Endodermal cell (in vitro differentiated cells): ENCODE measurements around the gene KDELR3. TPM values are rescaled to one million over a fixed set of nuclear protein-coding genes. Genes with fewer than 3 reads are reported as not detected.

Source experiments
- DNase-seq: peaks from one replicate; pipeline ENCODE4 v3.0.0-alpha.2; 2017
- H3K27ac ChIP-seq: 2 replicates; pipeline ENCODE4 v1.5.1; 2013; ENCODE audit warnings: mild to moderate bottlenecking, low read depth, low read length, moderate library complexity
- H3K27me3 ChIP-seq: 2 replicates; pipeline ENCODE4 v1.6.1; 2013; ENCODE audit warnings: mild to moderate bottlenecking, low read length, moderate library complexity; ENCODE audit not compliant: insufficient read depth, control insufficient read depth, poor library complexity, severe bottlenecking
- H3K36me3 ChIP-seq: 2 replicates; pipeline ENCODE4 v1.7.0; 2013; ENCODE audit warnings: mild to moderate bottlenecking, low read length, moderate library complexity; ENCODE audit not compliant: control insufficient read depth, insufficient read depth
- H3K4me1 ChIP-seq: one replicate; pipeline ENCODE4 v1.7.0; 2013; ENCODE audit warnings: low read length; ENCODE audit not compliant: control insufficient read depth, insufficient read depth
- H3K4me3 ChIP-seq: 2 replicates; pipeline ENCODE4 v1.5.1; 2013; ENCODE audit warnings: mild to moderate bottlenecking, low read length, moderate library complexity
- H3K9ac ChIP-seq: 2 replicates; pipeline ENCODE4 v1.6.1; 2013; ENCODE audit warnings: mild to moderate bottlenecking, low read length, moderate library complexity; ENCODE audit not compliant: poor library complexity, severe bottlenecking; ENCODE audit errors: extremely low read depth
- H3K9me3 ChIP-seq: 2 replicates; pipeline ENCODE4 v1.6.1; 2013; ENCODE audit warnings: mild to moderate bottlenecking, low read length, moderate library complexity; ENCODE audit not compliant: control insufficient read depth
- H3K27ac Mint-ChIP-seq: 2 replicates; pipeline ENCODE4 v1.8.0; 2020; ENCODE audit warnings: mixed read lengths
- H3K27me3 Mint-ChIP-seq: 2 replicates; pipeline ENCODE4 v1.8.0; 2021; ENCODE audit warnings: mild to moderate bottlenecking, mixed read lengths; ENCODE audit not compliant: insufficient read depth
- H3K36me3 Mint-ChIP-seq: 2 replicates; pipeline ENCODE4 v1.8.0; 2020; ENCODE audit warnings: low read depth, mixed read lengths
- H3K4me1 Mint-ChIP-seq: 2 replicates; pipeline ENCODE4 v1.8.0; 2020; ENCODE audit warnings: mixed read lengths
- H3K4me3 Mint-ChIP-seq: 2 replicates; pipeline ENCODE4 v1.8.0; 2020; ENCODE audit warnings: mild to moderate bottlenecking, moderate library complexity, mixed read lengths
- H3K9me3 Mint-ChIP-seq: 2 replicates; pipeline ENCODE4 v1.8.0; 2020; ENCODE audit warnings: mild to moderate bottlenecking, mixed read lengths
- WGBS, 2 experiments: methylation state at CpG; one replicate each; pipeline versions ENCODE4 v1.1.5 to v1.1.7; 2013; ENCODE audit warnings: missing lambda C conversion rate in 2 of 2, mixed read lengths in 1 of 2; ENCODE audit not compliant: insufficient coverage in 1 of 2, insufficient read length in 1 of 2; 5-methylcytosine and 5-hydroxymethylcytosine counted together
- total RNA-seq, 2 donors: library from RNA; stranded (reverse); fragmentation: NEBNext Ultra II Directional in 1 of 2; extraction: Animal tissue kit (Norgen Biotek cat#: 25700) in 1 of 2; gene quantifications; 2 replicates in 1 of 2; 3 replicates in 1 of 2; pipeline ENCODE4 v1.2.1, GENCODE V29; 2021
- TF ChIP-seq, protein P1 (sequence below): fragments of 200-600 bp; sonication (generic); conservative IDR thresholded peaks from 2 replicates; pipeline ENCODE4 v1.5.0; 2021; ENCODE audit warnings: antibody characterized with exemption, mild to moderate bottlenecking

The KDELR3 gene
- total RNA-seq, 2 donors from 2014 or later = 11.4 to 14.9 TPM

DNA sequence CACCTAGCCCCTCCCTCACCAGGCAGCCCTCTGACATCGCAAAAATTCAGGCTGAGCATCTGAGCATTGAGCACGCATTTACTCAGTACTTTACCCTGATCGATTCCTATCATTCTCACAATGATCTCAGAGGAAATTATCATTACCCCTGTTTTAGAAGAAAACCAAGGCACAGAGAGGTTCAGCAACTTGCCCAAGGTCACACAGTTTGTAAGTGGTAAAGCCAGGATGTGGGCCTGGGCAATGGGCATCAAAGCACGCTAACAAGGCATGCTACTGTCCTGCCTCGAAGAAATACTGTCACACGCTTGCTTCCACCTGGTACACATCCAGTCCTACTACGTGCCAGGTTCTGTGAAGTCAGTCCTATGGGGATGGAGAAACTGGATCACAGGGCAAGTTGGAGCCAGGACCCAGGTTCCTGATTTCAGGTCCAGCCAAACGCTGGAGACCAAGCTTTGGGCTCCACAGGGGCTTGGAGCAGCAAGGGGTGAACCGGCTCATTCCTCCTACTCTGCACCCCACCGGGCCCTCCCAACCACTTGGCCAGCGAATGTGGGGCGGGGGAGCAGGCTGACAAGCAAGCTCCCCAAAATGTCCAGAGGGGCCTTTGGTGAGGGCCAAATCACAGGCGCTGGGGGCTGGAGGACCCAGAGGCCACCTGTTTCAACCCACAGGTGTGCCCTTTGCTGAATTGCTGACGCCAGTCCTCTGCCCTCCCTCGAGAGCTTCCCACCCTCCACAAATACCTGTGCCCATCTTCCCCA lies 31.1 kb upstream of the KDELR3 start:
- H3K27ac ChIP-seq = no peak overlapping the region
- H3K9ac ChIP-seq = no peak overlapping the region
- Mint-ChIP-seq H3K9me3 (no peaks in the 10 kb centered on the region), H3K27me3 (peaks cover 10% of the 10 kb centered on the region), H3K4me3 (no peak overlapping the region), H3K4me1 (no peaks in the 10 kb centered on the region), H3K27ac (no peak overlapping the region), H3K36me3 (no peaks in the 10 kb centered on the region)
- no peak overlapping the region for H3K4me3 ChIP-seq
- WGBS, 2 experiments = 88 to 92% methylated on average over 12 to 15 of the region's 15 CpGs
- no peak for DNase-seq
- H3K36me3 ChIP-seq = no peaks in the 10 kb centered on the region
- no peaks in the 10 kb centered on the region for H3K9me3 ChIP-seq
- TF ChIP-seq, protein P1, sequence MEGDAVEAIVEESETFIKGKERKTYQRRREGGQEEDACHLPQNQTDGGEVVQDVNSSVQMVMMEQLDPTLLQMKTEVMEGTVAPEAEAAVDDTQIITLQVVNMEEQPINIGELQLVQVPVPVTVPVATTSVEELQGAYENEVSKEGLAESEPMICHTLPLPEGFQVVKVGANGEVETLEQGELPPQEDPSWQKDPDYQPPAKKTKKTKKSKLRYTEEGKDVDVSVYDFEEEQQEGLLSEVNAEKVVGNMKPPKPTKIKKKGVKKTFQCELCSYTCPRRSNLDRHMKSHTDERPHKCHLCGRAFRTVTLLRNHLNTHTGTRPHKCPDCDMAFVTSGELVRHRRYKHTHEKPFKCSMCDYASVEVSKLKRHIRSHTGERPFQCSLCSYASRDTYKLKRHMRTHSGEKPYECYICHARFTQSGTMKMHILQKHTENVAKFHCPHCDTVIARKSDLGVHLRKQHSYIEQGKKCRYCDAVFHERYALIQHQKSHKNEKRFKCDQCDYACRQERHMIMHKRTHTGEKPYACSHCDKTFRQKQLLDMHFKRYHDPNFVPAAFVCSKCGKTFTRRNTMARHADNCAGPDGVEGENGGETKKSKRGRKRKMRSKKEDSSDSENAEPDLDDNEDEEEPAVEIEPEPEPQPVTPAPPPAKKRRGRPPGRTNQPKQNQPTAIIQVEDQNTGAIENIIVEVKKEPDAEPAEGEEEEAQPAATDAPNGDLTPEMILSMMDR = no peak
- no peaks in the 10 kb centered on the region for H3K4me1 ChIP-seq
- H3K27me3 ChIP-seq = no peaks in the 10 kb centered on the region

GRCh38 chr22:38437416-38437815 lies 30.5 kb upstream of the KDELR3 start:
- no peaks in the 10 kb centered on the region for H3K4me1 Mint-ChIP-seq
- Histone ChIP-seq H3K9ac (no peak overlapping the region), H3K27ac (no peak overlapping the region), H3K9me3 (no peaks in the 10 kb centered on the region), H3K27me3 (no peaks in the 10 kb centered on the region), H3K36me3 (no peaks in the 10 kb centered on the region), H3K4me3 (no peak overlapping the region), H3K4me1 (no peaks in the 10 kb centered on the region)
- no peak overlapping the region for H3K27ac Mint-ChIP-seq
- peaks cover 10% of the 10 kb centered on the region for H3K27me3 Mint-ChIP-seq
- H3K9me3 Mint-ChIP-seq = no peaks in the 10 kb centered on the region
- WGBS, 2 experiments = 92 to 93% methylated on average over 3 to 9 of the region's 9 CpGs
- no peak for DNase-seq
- no peaks in the 10 kb centered on the region for H3K36me3 Mint-ChIP-seq
- TF ChIP-seq, protein P1 = no peak
- no peak overlapping the region for H3K4me3 Mint-ChIP-seq

DNA sequence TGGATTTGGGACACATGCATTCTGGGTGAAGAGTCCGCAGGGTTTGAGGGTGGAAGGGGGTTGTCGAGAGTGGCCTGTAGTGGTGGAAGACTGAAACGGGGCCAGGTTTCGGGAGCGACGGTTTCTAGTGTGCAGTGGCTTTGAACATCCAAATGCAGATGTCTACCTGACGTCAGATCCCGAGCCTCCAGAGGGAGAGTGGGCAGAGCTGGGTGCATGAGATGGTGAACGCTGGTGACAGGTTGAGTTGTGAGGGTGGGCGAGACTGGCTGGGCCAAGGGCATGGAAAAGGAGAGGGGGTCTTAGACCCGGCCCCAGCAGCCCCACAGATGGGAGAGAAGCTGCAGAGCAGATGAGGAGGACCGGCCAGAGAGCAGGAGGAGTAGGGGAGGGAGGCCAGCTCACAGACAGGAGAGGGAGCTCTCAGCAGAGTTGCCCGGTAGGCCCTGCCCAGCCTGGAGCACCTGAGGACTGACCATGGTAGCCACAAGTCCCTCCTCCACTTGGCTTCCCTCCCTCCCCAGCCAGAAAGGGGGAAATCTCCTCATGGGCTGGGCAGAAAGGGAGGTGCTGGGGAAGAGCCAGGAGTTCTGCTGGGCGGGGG lies 27.0 kb upstream of the KDELR3 start:
- no peak overlapping the region for H3K9ac ChIP-seq
- TF ChIP-seq, protein P1 = peak; percentile 17
- H3K4me3 ChIP-seq = no peak overlapping the region
- Mint-ChIP-seq H3K27me3 (peaks cover 8% of the 10 kb centered on the region), H3K9me3 (no peaks in the 10 kb centered on the region), H3K4me1 (no peaks in the 10 kb centered on the region), H3K4me3 (no peak overlapping the region), H3K36me3 (no peaks in the 10 kb centered on the region), H3K27ac (no peak overlapping the region)
- H3K27me3 ChIP-seq = no peaks in the 10 kb centered on the region
- no peak for DNase-seq
- H3K36me3 ChIP-seq = no peaks in the 10 kb centered on the region
- H3K4me1 ChIP-seq = no peaks in the 10 kb centered on the region
- H3K9me3 ChIP-seq = no peaks in the 10 kb centered on the region
- WGBS, 2 experiments = 89 to 90% methylated on average over 13 to 14 of the region's 14 CpGs
- H3K27ac ChIP-seq = no peak overlapping the region
